COR-L47 (cell line): ENCODE measurements around the gene PRDX4.
"Not testable (repeated sequence)": the region's sequence is repeated elsewhere in the genome, so short reads cannot be mapped to it uniquely, and the experiment has no call there.

Source experiments
- DNase-seq: peaks from one replicate; lab custom pipeline; 2025; lab: John Stamatoyannopoulos, UW

Gene PRDX4

DNA sequence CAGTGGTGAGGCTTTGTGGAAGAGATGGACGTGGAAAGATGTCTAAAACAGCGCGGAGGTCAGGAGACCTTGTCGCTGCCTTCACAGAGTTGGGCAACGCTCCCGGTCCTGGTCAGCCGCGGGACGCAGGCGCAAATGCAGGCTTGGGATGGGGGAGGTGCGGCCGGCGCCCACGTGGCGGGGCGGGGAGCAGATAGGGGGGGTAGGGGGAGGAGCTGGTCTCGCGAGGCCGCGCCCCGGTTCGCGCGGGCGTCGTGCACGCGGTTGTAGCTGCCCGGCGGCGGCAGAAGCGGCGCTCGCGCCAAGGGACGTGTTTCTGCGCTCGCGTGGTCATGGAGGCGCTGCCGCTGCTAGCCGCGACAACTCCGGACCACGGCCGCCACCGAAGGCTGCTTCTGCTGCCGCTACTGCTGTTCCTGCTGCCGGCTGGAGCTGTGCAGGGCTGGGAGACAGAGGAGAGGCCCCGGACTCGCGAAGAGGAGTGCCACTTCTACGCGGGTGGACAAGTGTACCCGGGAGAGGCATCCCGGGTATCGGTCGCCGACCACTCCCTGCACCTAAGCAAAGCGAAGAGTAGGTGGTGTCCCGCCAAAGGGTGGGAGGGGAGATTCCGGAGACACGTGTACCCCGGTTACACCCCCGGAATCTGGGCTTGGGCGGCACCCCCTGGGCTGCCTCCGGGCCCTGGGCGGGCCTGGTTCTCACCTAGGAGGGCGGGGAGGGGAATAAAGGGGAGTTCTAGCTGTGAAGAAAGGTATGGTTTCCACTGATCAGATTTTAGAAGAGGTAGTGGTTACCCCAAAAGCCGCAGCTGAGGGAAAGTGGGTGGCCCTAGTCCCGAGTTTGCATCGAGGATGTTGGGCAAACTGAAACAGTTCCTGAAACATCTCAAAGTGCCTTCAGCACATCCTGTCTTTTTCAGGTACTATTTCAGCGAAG lies at the start of gene PRDX4:
PRDX4 (plus strand) TSS at position 255 of the 939 bp plus-strand sequence; CDS start at position 333, 78 bp downstream.
- peak; percentile 82 for DNase-seq

DNA sequence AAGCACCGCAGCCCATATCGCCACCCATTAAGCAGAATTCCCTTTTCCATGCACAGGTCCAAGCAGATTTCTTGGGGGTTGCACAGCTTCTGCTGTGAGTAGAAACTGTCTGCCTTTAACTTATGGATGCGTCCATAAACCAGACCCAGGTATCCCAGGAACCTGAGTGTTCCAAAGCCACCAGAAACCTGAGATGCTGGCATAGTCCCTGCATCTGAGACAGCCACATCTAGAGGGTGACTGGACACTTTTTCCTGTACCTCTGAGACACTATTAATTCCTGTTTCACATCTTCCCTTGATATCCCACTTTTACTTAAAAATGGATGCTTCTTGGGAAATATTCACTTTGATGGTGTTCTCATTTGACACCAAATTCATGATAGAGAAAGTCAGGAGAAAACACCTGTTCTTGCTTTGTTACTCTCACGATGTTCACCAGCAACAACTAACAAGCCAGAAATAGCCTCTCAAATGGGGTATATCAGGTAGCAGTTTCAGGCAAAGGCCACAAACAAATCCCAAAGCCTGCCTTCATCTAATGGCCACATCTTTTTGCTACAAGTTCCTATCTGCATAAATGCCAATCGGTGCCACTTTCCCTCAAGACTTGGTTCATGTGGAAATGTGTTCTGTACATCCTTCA lies 45.5 kb upstream of the PRDX4 start:
- no peak for DNase-seq

GRCh38 chrX:23623797-23624196 lies 43.5 kb upstream of the PRDX4 start:
- DNase-seq, result no peak

GRCh38 chrX:23626651-23627050 lies 40.6 kb upstream of the PRDX4 start:
- no peak for DNase-seq

- no peak for DNase-seq
These were observed 39.2 kb upstream of the PRDX4 start for GRCh38 chrX:23628131-23628530.

DNA sequence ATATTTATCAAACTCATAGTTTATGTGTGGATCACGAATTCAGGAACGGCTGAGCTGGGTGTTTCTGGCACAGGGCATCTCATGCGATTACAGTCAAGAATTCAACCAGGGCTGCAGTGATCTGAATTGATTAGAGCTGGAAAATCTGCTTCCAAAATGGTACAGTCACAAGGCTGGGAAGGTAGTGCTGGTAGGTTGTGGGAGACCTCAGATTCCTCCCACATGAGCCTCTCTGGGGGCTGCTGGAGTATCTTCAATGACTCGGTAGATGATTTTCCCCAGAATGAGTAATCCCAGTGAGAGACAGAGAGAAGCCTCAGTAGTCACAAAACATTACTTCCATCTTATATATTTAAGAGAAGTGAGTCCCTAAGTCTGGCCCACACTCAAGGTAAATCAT lies 36.2 kb upstream of the PRDX4 start:
- no peak for DNase-seq

DNA sequence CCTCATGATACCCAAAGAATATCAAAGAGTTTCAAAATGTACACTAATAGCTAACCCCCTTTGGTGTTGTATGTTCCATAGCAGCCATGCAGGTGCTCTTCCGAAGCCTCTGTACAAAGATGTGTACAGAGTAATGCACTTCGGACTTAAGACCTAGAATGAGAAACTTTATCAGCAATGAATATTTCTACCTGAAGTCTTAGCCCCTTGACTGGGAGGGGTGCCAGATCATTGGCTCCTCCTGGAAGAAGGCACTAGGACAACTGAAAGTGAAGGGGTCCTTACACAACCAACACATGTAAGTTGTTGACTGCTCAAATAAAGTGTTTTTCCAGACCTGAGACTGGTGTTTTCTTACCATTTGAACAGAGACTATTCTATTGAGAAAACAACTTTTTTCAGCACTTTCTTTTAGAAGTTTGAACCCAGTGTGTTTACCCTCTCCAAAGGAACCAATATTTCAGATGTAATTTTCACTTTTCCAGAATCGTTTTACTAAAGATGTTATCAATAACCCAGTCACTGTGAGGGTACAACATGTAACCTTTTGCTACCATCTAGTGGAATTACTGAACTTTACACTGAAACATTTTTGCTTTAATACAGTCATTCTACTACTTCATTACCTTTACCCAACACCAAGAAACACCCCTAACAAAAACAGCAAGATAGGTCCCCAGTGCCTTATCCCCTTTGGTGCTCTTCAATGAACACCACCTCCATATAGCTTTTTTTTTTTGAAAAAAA lies 33.3 kb upstream of the PRDX4 start:
- DNase-seq, result no peak

DNA sequence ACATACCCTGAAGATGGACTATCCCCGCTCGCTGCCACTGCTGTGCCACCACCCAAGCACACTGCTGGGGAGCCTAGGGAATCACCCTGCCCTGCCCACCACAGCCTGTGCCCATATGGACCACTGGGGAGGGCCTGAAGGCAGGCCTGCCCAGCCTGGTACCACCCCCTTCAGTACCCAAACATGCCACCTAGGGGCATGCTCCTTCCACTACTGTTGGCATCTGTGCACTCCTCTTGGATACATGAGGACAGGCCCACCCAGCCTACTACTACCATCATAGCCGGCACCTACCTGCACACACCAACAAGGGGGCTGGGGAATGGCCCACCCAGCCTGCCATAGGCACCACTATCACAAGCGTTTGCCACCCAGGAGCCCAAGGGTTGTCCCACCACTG lies 30.1 kb upstream of the PRDX4 start:
- no peak for DNase-seq

GRCh38 chrX:23643020-23643419 lies 24.3 kb upstream of the PRDX4 start:
- no peak for DNase-seq

GRCh38 chrX:23644744-23645143 lies 22.5 kb upstream of the PRDX4 start:
- DNase-seq, result no peak

DNA sequence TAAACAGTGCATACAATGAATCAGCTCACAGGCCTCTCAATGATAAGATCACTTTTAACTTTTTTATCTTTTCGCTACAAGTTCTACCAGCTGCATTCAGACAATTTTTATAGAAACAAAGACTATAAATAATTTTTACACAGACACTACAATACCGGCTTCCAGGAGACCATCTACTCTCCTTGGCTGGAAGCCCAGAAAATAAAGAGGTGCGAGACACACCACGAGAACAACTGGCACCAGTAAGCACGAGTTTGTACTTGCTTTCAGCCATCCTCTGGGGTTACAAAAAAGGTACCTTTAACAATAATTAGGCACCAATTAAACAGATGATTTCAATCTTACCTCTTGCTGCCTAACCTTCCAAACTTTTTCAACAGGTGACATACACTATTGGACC lies 11.2 kb upstream of the PRDX4 start:
- DNase-seq, result peak; percentile 41

DNA sequence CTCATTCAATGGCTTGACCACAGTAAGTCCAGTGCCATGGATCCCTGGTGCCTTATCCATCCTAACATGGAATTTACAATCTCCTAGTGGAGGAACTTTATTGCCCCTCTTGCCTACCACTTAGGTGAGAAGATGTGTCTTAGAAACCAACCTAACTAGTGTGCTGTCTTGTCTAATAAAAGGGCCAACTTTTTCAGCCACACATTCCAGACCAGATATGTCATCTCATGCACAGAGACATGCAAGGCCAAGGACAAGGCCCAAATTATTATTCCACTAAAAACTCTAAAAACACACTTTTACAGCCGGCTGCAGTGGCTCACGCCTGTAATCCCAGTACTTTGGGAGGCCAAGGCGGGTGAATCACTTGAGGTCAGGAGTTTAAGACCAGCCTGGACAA lies 10.6 kb upstream of the PRDX4 start:
- no peak for DNase-seq

- DNase-seq, result no peak
These were observed 8.0 kb upstream of the PRDX4 start for GRCh38 chrX:23659339-23659738.

- not testable (repeated sequence) for DNase-seq
These were observed 7.1 kb upstream of the PRDX4 start for GRCh38 chrX:23660083-23660765.

- no peak for DNase-seq
These were observed 6.5 kb upstream of the PRDX4 start for GRCh38 chrX:23660766-23661132.

- no peak for DNase-seq
These were observed 5.6 kb upstream of the PRDX4 start for GRCh38 chrX:23661671-23662070.

- DNase-seq, result no peak
These were observed 5.1 kb upstream of the PRDX4 start for GRCh38 chrX:23662187-23662586.

- no peak for DNase-seq
These were observed 4.4 kb upstream of the PRDX4 start for GRCh38 chrX:23662853-23663252.

- no peak for DNase-seq
These were observed 2.8 kb upstream of the PRDX4 start for GRCh38 chrX:23664496-23664895.

DNA sequence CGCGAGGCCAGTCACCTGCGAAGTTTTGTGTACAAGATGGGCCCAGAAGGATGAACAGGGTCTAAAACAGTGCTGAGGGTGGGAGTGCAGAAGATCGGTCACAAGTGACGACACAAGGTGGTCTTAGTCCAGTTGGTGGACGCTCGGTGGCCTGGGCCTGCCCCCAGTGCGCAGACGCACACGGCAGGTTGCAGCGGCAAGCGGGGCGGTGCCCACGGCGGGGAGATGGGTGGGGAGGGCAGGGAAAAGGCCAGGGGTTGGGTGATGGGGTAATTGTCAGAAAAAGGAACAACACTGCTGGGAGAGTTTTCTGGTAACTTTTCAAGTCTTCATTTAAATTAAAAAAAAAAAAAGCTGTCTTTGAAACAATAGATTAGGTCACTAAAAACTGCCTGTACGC lies 1.0 kb upstream of the PRDX4 start:
- DNase-seq, result no peak

- DNase-seq, result no peak
These were observed 1.0 kb downstream of the PRDX4 start for GRCh38 chrX:23668335-23668734.

- DNase-seq, result no peak
These were observed 3.2 kb downstream of the PRDX4 start for GRCh38 chrX:23670528-23670927.
